EL (cell line): ENCODE results near the gene GSTM4.
"Not testable (repeated sequence)": the region's sequence is repeated elsewhere in the genome, so short reads cannot be mapped to it uniquely, and the experiment has no call there.

Experiments
- DNase-seq: peaks from one replicate; pipeline ENCODE4 v3.0.0-alpha.2; 2016

The GSTM4 gene

DNA sequence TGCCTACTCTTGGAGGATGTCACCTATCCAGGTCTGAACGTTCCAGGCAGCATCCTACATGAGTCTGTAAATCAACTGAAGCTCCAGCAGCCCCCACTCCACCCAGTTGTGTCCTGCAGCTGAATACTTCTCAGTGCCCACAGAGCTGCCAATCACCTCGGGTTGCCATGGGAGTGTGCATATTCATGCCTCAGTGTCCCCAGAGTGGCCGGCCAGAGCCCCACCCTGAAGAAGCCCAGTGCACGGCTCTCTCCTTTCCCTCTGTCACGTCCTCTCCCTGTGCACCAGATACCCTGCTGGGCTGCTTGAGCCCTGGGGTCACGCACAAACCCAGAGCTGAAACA lies 16.1 kb upstream of the GSTM4 start:
- no peak for DNase-seq

DNA sequence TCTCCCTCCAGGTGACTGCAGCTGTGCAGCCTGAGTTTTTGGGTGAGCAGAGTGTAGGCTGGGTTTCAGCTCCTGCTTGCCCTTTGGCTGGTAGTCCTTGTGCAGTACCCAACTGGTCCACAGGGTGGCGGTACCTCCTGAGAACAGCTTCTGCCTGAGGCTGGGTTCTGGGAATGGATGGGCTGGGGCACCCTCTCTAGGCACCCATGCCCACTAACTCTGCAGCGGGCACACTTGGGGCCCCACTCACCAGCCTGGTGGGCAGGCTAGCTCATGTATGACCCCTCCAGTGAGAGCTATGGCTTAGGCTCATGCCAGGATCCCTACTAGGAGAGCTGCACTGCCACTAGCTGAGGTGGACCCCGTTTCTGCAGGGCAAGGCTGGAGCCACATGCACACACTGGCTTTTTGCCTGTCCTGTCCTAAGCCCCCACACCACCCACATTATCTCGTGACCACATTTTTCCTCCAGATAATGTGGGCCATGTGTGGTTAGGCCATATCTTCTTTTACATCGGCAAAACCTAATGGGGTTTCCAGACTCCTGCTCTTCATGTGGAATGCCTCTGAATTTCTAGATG lies 15.5 kb upstream of the GSTM4 start:
- DNase-seq, result peak; percentile 71

DNA sequence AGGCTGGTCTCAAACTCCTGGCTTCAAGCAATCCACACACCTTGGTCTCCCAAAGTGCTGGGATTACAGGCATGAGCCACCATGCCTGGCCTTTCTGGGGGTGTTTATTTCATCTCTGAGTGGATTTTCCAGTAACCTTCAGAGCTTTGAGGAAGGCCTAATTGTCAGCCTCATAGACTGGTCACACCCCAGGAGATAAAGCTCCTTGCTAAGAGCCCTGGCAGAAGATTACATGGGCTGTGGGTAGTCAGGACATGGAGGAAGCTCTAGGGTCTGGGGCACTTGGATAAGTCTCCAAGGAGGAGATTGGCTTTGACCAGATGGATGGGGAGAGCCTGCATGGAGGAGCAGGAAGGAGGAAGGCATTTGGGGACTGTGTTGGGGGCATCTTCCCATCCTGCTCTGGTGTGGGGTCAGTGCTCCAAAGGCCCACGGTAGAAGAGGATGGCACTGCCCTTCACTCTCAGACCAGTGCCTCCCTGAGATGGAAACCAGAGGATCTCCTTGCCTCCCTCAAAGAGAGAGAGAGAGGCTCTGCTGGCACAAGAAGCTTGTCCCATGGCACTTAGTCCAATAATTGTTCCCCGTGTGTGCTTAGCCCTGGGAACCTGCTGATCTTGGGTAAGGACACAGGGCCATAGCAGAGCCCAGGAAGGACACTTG lies 14.7 kb upstream of the GSTM4 start:
- no peak for DNase-seq

- no peak for DNase-seq
These were observed 14.0 kb upstream of the GSTM4 start for GRCh38 chr1:109641861-109642260.

DNA sequence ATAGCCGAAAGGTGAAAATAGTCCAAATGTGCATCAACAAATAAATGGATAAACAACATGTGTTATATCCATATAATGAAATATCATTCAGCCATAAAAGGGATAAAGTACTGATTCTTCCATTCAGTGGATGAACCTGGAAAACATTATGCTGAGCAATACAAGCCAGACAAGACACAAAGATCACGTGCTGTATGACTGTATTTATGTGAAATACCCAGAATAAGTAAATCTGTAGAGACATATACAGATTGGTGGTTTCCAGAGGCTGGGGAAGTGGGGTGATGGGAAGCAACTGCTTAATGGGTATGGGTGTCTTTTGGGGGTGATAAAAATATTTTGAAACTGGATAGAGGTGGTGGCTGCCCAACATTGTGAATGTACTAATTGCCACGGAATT lies 13.3 kb upstream of the GSTM4 start:
- DNase-seq, result no peak

DNA sequence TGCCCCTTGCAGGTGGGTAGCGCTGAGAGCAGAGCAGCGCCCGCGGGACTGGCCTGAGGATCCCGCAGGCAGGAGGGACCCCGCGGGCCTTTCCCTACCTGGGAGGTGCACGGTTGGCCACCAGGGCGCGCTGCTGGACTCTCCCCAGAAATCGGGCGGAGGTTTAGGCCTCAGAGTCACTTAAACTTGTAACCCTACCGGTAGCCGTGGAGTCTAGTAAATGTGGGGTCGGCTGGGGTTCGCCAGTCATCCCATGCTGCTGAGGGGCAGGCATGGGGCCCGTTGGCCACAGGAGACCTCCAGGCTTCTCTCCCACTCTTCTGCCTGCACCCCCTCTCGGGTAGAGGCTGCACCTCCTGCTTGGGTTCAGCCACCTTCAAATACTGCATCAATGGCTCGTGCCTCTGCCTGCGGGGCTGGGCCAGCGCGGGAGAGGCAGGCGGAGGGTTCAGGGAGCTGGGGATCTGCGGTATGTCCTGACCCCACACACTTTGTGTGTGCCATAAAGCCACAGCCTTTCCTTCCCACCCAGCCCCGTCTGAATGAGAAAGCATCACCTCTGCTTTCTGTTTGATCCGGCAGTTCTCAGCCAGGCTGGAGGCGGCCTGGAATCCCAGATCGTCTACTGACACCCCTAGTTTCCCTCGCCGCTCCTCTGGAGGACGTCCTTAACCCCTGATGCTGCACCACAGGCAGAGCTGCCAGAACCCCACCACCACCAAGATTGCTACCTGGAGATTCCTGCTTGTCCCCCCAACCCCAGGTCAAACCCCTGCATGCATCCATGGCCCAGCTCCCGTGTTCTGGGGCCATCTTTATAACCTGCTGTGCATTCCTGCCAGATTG lies 12.3 kb upstream of the GSTM4 start:
- peak; percentile 71 for DNase-seq

GRCh38 chr1:109644670-109645069 lies 11.2 kb upstream of the GSTM4 start:
- no peak for DNase-seq

- peak; percentile 61 for DNase-seq
These were observed 6.4 kb upstream of the GSTM4 start for GRCh38 chr1:109649491-109649914.

DNA sequence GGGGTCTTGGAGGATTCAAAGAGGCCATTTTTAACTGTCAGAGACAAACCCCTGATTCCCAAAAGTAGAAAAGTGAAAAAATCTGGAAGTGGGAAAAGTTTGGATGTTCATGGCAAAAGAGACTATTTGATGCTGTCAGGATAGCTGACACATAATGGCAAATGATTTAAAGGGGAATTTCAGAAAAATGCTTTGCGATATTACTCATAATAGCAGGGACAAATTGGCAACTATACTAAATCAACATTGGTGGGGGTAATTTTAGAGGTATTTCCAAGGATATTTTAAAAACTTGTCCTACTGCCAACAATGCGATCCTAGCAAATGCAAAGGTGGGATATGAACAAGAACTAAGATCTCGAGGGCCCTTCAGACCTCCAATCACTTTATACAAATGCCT lies 5.3 kb upstream of the GSTM4 start:
- peak; percentile 45 for DNase-seq

DNA sequence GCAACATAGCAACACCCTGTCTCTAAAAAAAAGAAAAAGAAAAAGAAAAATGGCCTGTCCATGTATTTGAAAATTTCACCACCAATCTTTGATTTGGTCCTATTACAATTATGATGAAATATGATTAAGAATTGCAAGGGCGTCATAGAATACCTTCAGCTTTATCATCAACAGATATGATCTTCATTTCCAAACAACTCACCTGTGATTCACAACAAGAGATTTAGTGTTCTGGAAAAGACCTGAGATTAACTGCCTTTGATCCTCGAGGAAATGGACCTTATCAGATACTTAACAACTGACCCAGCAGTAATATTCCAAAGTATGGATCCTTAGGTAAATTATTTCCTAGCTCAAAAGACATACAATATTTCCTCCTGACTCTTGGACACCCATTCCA lies 3.5 kb upstream of the GSTM4 start:
- DNase-seq, result no peak

GRCh38 chr1:109653306-109653705 lies 2.6 kb upstream of the GSTM4 start:
- no peak for DNase-seq

GRCh38 chr1:109654519-109654918 lies 1.4 kb upstream of the GSTM4 start:
- no peak for DNase-seq

DNA sequence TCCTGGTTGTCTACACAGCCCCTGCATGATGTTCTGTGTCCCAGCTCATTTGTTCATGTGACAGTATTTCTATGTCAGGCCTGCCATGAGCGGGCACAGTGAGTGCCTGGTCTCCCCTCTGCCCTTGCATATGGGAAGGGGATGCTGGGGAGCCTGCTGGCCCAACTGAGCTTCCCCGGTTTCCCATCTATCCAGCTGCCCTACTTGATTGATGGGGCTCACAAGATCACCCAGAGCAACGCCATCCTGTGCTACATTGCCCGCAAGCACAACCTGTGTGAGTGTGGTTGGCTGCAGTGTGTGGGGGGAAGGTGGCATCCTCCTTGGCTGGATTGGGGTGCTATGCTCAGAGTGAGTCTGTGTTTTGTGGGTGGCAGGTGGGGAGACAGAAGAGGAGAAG lies 1.5 kb downstream of the GSTM4 start:
- DNase-seq, result no peak

DNA sequence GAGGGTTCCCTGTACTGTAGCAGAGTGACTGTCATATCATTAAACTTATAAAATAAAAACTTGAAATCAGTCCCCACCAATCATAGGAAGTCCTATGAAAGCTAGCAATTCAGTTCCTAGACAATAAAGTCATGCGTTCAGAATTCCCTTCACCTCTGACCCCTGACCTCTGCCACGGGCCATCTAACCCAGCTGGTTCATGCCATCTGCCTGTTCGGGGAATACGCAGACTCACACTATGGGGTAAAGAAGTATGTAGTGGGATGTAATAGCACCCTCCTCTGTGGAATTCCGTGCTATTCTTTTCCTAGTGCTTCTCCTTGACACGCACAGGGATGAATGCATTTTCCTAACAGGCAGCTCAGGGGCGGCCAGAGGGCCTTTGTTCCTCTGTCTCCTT lies 2.1 kb downstream of the GSTM4 start:
- no peak for DNase-seq

DNA sequence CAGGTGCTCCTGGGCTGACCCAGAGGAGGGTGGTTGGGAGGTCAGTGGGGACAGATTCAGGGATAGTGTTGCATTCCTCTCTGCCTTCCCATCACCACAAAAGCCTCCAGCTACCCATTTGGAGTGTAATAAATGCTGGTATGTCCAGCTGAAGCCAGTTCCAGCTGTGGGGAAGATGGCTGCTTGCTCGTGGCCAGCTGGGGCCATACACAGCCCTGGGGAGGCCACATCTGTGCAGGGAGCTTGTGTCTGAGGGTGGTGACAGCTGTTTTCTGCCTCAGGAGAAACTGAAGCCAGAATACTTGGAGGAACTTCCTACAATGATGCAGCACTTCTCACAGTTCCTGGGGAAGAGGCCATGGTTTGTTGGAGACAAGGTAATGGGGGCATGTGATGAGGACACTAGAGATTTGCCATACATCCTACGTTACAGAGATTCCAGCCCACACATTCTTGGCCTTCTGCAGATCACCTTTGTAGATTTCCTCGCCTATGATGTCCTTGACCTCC lies 2.7 kb downstream of the GSTM4 start:
- DNase-seq, result no peak

DNA sequence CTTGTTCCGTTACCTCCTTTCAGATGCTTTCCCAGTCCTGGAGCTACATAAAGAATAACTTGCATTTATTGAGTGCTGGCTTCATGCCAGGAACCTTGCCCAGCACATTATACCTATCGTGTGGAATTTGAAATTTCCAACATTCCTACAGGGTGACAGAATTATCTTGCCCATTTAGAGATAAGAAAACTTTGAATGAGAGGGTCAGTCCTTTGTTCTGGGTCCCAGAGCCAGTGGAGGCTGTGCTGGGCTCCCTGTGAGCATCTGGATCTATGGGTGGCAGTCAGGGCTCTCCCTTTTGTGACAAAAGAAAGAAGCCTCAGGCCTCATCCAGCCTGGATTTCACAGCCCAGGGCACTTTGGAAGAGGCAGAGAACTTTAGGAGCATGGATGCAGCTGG lies 3.2 kb downstream of the GSTM4 start:
- no peak for DNase-seq

DNA sequence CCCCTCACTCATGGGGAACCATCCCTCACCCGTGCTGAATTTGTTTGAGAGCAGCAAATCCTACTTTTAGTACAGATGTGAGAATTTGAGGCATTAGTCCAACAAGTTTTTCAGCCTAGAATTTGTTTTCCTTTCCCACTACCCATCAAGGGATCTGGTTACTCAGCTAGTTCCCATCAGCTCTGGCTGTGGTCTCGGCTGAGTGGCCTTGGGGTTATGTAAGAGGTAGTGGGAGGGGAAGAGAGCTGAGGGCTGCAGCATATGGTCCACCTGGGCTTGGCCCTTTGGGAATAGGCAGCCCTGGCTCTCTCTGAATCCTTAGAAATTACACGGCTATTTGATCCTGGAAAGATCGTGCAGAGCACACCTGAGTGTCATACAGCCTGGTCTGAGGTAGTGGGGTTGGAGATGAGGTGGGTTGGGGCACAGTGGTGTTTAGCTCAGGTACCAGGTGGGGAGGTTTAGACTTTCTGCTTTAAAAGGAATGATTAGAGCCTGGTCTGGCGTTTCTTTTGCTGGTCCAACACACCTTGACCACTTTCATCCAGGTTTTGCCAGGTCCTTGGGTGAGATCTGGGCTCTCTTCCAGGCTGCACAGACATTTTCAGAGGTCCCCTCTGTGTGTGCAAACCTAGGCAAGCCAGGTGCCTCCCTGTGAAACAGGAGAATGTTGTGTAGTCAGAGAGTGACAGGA lies 4.2 kb downstream of the GSTM4 start:
- DNase-seq, result no peak

- DNase-seq, result not testable (repeated sequence)
These were observed 4.8 kb downstream of the GSTM4 start for GRCh38 chr1:109660691-109661026.

DNA sequence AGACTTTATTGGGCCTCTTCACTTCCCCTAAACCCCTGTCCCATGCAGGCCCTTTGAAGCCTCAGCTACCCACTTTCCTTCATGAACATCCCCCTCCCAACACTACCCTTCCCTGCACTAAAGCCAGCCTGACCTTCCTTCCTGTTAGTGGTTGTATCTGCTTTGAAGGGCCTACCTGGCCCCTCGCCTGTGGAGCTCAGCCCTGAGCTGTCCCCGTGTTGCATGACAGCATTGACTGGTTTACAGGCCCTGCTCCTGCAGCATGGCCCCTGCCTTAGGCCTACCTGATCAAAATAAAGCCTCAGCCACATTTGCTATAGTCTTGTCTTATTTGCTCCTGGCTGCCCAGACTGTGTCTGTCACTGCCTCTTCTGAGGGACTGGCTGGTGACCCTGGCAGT lies 5.5 kb downstream of the GSTM4 start:
- no peak for DNase-seq

DNA sequence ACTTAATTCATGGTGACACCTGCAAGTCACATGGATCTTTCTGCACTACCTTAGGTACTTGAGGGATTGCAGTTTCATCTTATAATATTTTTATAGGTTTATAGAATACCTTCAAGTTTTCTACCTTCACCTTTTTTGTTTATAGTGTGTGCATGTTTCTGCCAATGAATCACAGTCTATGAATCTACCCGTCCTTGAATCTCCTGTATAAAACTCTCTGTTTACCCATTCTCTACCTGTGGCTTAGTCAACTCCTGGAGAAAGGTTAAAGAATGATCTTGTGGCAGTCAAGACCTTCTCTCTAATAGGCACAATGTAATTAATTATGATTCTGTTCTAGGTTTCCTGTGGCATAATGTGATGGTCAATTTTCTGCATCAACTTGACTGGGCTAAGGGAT lies 8.8 kb downstream of the GSTM4 start:
- DNase-seq, result no peak

GRCh38 chr1:109667452-109668122 lies 11.7 kb downstream of the GSTM4 start, which contains the start of gene GSTM2:
Gene GSTM2 (plus strand): TSS chr1:109668057. CDS start chr1:109668116, 59 bp downstream.
- DNase-seq, result peak; percentile 90

- peak; percentile 3 for DNase-seq
These were observed 12.3 kb downstream of the GSTM4 start for GRCh38 chr1:109668123-109668775.
